Prostate gland (tissue), 2 donors: ENCODE measurements around the gene GANAB.

ENCODE experiments used
- CTCF ChIP-seq, 4 experiments: fragments of 200-600 bp in 2 of 4; fragments of 450-650 bp in 2 of 4; sonication (generic) in 2 of 4; IDR thresholded peaks; 1 replicate in 3 of 4; 2 replicates in 1 of 4; pipeline ENCODE4 v1.5.1; 2016 to 2019; ENCODE audit warnings: antibody characterized with exemption in 4 of 4, mild to moderate bottlenecking in 2 of 4, moderate library complexity in 2 of 4
- POLR2A ChIP-seq: fragments of 450-650 bp; IDR thresholded peaks from one replicate; pipeline ENCODE4 v1.6.1; 2016; ENCODE audit warnings: antibody characterized with exemption, mild to moderate bottlenecking
- POLR2AphosphoS5 ChIP-seq: sonication (generic); formaldehyde crosslinking; IDR thresholded peaks from one replicate; pipeline ENCODE4 v1.6.1; 2017; ENCODE audit warnings: antibody characterized with exemption

GRCh38 chr11:62599069-62599696 lies 47.2 kb downstream of the GANAB start:
- TF ChIP-seq CTCF (IDR thresholded peaks at IDR 0.05) (no peak), POLR2A (no peak), POLR2AphosphoS5 (peak; percentile 92)
